HAP-1 (cell line): ENCODE results near the gene ACHE.
"Not testable (repeated sequence)": the region's sequence is repeated elsewhere in the genome, so short reads cannot be mapped to it uniquely, and the experiment has no call there.

ENCODE experiments used
- DNase-seq, 2 experiments: peaks; one replicate each; pipeline ENCODE4 v3.0.0-alpha.2; 2016 to 2020; ENCODE audit warnings: low spot score in 2 of 2
- H3K27me3 ChIP-seq: fragments of 250-450 bp; sonication (Bioruptor Pico); 2 replicates; pipeline ENCODE4 v1.5.1; 2020; ENCODE audit warnings: low read depth, mild to moderate bottlenecking, moderate library complexity
- H3K36me3 ChIP-seq: fragments of 250-450 bp; sonication (Bioruptor Pico); replicated peaks from 2 replicates; pipeline ENCODE4 v1.5.1; 2020; ENCODE audit warnings: mild to moderate bottlenecking
- H3K4me1 ChIP-seq: fragments of 250-450 bp; sonication (Bioruptor Pico); 2 replicates; pipeline ENCODE4 v1.5.1; 2020; ENCODE audit warnings: mild to moderate bottlenecking
- H3K4me3 ChIP-seq: fragments of 250-450 bp; sonication (Bioruptor Pico); 2 replicates; pipeline ENCODE4 v1.5.1; 2020; ENCODE audit warnings: mild to moderate bottlenecking, moderate library complexity
- H3K9me3 ChIP-seq: fragments of 250-450 bp; sonication (Bioruptor Pico); 2 replicates; pipeline ENCODE4 v1.5.1; 2020; ENCODE audit warnings: mild to moderate bottlenecking, moderate library complexity
- in situ Hi-C: fragments of 300-500 bp; cut with MboI; formaldehyde crosslinking; loops from 3 replicates; pipeline ENCODE4 v1.14.3; 2020; ENCODE audit warnings: low sequenced_read_pairs, inconsistent platforms, mixed read lengths

ACHE gene

DNA sequence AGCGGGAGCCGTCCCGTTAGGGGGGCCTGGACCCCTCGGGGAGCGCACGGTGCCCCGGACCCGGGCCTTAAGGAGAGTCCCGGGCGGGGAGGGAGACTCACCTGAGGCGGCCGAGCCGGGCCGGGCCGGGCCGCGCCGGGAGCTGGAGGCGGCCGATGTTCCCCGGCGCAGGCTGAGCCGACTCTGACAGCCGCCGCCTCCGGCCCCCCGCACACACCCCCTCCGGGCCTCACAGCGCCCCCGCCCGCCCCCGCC is at the start of gene ACHE:
Gene ACHE, minus strand, starts transcription at position 188 of the 255 bp plus-strand sequence. CDS start 1,656 bp downstream, outside the sequence.
- Histone ChIP-seq H3K27me3 (peaks cover 4% of the 10 kb centered on the region; the same call in 1 of the 2 replicates), H3K36me3 (no peaks in the 10 kb centered on the region), H3K9me3 (no peaks in the 10 kb centered on the region), H3K4me3 (peak within 1 kb of the TSS; percentile 50), H3K4me1 (peaks cover 5% of the 10 kb centered on the region)
- peak in 1 of 2 experiments; percentile 47 for DNase-seq
- in situ Hi-C loops = loop anchor here (10.0 kb wide), 1 partner anchor 399 kb away; no protein-coding TSS in a partner anchor

DNA sequence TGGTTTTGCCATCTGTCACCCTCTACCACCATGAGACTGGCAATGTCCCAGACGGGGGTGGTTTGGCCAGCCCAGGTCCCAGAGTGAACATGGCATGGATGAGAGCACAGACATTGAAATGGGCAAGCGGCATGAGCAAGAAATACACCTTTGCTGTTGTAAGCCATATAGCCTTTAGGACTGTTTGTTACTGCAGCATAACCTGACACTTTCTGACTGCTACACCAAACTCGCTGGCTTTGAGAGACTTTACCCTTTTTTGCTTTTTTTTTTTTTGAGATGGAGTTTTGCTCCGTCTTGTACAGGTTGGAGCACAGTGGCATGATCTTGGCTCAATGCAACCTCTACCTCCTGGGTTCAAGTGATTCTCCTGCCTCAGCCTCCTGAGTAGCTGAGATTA is 48.5 kb upstream of the ACHE start:
- Histone ChIP-seq H3K4me3 (no peak overlapping the region), H3K9me3 (no peaks in the 10 kb centered on the region), H3K4me1 (no peaks in the 10 kb centered on the region), H3K27me3 (no peaks in the 10 kb centered on the region), H3K36me3 (no peaks in the 10 kb centered on the region)
- no peak for DNase-seq
- in situ Hi-C loops = no loop called here

DNA sequence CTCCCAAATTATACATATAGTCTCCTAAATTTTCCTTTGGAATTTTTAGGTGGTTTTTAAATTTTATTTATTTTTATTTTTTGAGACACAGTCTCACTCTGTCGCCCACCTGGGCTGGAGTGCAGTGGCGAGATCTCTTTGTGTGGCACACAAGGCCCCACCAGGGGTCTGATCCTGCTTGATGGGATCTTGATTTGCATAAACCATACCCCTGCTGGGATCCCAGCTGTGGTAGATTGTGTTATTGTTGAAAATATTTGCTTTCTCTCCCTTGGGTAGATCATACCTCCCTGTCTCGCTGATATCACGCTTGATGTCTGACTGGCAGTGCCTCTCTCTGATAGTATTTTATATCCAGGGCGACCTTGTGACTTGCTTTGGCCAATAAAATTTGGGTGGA is 48.0 kb upstream of the ACHE start:
- in situ Hi-C loops = no loop called here
- Histone ChIP-seq H3K36me3 (no peaks in the 10 kb centered on the region), H3K4me3 (no peak overlapping the region), H3K4me1 (no peaks in the 10 kb centered on the region), H3K27me3 (no peaks in the 10 kb centered on the region), H3K9me3 (no peaks in the 10 kb centered on the region)
- DNase-seq = no peak

DNA sequence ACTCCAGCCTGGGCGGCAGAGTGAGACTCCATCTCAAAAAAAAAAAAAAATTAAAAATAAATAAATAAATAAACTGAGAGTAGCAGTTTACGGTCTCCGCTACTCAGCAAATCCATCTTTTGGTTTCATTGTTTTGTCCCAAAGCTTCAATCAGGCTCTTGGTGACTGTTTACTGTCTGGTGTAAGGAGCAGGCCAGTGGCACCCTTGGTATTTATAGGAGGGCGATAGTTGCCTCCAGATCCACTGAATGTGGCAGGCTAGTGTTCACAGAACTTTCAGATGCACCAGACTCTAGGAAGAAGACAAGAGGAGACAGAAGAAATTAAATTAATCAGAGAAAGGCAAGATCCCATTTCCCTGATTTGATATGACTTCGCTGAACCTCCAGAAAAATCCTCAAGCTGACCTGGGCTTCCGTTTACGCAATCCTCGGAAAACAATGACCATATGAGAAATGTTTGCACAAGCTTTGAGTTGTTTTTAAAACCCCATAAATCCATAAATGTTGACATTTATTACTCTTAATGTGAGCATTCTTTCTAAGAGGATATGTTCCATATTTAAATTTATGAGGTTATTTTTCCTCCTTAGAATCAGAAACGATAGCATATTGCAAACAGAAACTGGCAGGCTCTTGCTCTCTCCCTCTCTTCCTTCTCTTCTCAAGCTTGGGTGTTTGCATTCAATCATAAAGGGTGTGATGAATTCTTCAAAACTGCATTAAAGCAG is 46.5 kb upstream of the ACHE start:
- H3K36me3 ChIP-seq = no peaks in the 10 kb centered on the region
- no peak for DNase-seq
- in situ Hi-C loops = no loop called here

DNA sequence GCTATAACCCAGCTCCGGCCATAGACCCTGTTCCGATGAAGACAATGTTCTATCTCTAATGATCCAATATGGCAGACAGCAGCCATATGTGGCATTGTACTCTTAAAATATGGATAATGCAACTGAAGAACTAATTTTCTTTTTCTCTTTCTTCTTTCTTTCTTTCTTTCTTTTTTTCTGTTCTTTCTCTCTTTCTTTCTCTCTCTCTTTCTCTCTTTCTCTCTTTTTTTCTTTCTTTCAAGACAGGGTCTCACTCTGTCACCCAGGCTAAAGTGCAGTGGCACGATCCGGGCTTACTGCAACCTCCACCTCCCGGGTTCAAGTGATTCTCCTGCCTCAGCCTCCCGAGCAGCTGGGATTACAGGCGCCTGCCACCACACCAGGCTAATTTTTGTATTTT is 40.5 kb upstream of the ACHE start:
- H3K36me3 ChIP-seq, DNase-seq, H3K4me1 ChIP-seq, H3K27me3 ChIP-seq, in situ Hi-C loops, H3K4me3 ChIP-seq, H3K9me3 ChIP-seq: not testable (repeated sequence)

More for the DNA sequence above, 46.5 kb upstream of the ACHE start:
- no peaks in the 10 kb centered on the region for H3K9me3 ChIP-seq
- H3K4me3 ChIP-seq = no peak overlapping the region
- no peaks in the 10 kb centered on the region for H3K27me3 ChIP-seq
- no peaks in the 10 kb centered on the region for H3K4me1 ChIP-seq

DNA sequence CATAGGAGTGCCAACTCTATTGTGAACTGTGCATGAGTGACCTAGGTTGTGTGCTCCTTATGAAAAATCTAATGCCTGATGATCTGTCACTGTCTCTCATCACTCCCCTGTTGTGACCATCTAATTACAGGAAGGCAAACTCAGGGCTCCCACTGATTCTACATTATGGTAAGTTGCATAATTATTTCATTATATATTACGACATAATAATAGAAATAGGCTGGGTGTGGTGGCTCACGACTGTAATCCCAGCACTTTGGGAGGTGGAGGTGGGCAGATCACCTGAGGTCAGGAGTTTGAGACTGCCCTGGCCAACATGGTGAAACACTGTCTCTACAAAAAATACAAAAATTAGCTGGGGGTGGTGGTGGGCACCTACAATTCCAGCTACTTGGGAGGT is 39.7 kb upstream of the ACHE start:
- H3K4me3 ChIP-seq, H3K36me3 ChIP-seq, H3K4me1 ChIP-seq, in situ Hi-C loops, H3K27me3 ChIP-seq, H3K9me3 ChIP-seq, DNase-seq: not testable (repeated sequence)

DNA sequence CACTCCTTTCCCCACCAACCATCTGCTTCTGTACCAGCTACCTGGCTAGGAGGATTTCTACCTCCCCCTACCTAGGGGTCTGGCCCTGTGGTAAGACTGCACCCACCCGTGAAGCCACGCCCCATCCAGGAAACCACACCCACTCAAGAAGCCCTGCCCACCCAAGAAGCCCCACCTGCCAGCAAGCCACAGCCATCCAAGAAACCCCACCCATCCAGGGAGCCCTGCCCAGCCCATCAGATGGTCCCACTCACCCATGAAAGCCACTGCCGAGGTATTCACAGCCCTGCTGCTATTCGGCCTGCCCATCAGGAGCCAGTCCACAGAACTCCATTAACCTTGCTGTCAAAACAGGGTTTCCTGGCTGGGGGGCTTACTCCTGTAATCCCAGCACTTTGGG is 38.0 kb upstream of the ACHE start:
- no peak for DNase-seq
- in situ Hi-C loops = no loop called here
- no peaks in the 10 kb centered on the region; the same call in 1 of the 2 replicates for H3K4me1 ChIP-seq
- no peaks in the 10 kb centered on the region for H3K27me3 ChIP-seq
- H3K4me3 ChIP-seq = no peak overlapping the region
- no peaks in the 10 kb centered on the region for H3K9me3 ChIP-seq
- no peaks in the 10 kb centered on the region for H3K36me3 ChIP-seq

DNA sequence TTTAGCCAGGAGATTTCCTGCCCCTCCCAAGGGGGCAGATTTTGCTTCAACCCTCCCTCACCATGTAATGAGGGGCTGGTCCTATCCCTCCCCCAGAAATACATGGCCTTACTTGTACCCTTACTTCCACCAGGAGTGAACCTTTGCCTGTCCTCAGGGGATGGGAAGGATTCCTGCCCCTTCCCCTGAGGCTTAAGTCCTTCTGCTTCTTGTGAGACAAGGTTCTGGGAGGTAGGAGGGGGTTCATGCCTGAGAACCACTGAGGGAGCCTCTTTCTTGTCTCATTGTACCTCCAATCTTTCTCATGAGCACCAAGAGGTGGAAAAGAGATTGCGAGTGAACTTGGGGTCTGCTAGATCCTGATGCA is 34.1 kb upstream of the ACHE start:
- H3K4me3 ChIP-seq = no peak overlapping the region
- H3K9me3 ChIP-seq = no peaks in the 10 kb centered on the region
- H3K36me3 ChIP-seq = no peaks in the 10 kb centered on the region
- in situ Hi-C loops = no loop called here
- H3K4me1 ChIP-seq = no peaks in the 10 kb centered on the region; the same call in 1 of the 2 replicates
- DNase-seq = no peak
- no peaks in the 10 kb centered on the region for H3K27me3 ChIP-seq

DNA sequence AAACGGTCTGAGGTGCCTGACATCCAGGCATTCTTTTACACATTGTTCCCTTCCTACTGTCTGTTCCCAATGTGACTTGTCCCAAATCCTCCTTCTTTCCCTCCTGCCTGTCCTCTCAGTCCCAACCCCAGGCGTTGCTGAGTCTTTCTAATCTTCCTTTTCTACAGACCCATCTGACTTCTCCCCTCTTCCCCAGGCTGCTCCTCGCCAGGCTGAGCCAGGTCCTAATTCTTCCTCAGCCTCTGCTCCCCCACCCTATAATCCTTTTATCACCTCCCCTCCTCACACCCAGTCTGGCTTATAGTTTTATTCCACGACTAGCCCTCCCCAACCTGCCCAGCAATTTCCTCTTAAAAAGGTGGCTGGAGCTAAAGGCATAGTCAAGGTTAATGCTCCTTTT is 27.9 kb upstream of the ACHE start:
- H3K27me3 ChIP-seq, H3K4me1 ChIP-seq, H3K36me3 ChIP-seq, H3K4me3 ChIP-seq, DNase-seq, H3K9me3 ChIP-seq, in situ Hi-C loops: not testable (repeated sequence)

DNA sequence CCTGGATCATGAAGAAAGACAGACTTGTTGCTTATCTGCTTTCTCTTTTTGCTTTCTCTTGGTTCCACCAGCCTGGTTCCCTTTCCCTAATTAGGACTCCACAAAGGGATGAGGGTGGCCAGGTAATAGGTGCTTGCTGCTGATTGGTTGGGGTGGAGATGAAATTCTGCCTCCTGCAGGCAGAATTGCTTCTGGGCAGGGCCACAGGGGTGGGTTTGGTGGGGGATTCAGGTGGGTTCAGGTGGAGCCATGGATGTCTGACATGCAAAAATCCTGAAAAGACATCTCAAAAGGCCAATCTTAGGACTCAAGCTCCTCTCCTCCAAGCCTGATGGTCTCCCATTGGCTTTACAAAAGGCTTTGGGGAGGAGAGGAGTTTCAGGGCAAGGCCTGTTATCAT is 25.4 kb upstream of the ACHE start:
- Histone ChIP-seq H3K4me1 (no peaks in the 10 kb centered on the region), H3K27me3 (no peaks in the 10 kb centered on the region), H3K9me3 (no peaks in the 10 kb centered on the region), H3K36me3 (no peaks in the 10 kb centered on the region), H3K4me3 (no peak overlapping the region)
- DNase-seq = no peak
- in situ Hi-C loops = no loop called here

DNA sequence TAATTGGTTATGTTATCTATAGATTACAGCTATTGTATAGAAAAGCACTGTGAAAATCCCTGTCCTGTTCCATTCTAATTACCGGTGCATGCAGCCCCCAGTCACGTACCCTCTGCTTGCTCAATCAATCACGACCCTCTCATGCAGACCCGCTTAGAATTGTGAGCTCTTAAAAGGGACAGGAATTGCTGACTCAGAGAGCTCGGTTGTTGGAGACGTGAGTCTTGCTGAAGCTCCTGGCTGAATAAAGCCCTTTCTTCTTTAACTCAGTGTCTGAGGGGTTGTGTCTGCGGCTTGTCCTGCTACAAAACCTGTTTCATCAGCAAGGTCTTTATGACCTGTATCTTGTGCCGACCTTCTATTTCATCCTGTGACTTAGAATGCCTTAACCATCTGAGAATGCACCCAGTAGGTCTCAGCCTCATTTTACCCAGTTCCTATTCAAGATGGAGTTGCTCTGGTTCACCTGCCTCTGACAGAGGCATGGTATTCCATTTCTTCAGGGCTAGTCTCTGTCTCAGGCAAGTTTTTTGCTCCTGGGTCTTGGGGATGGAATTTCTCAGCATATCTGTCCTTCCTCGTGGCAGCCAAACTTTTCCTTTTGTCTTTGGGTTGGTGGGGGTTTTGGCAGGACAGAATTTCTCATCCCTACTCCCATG is 24.2 kb upstream of the ACHE start:
- H3K27me3 ChIP-seq, DNase-seq, H3K9me3 ChIP-seq, H3K4me1 ChIP-seq, in situ Hi-C loops, H3K36me3 ChIP-seq, H3K4me3 ChIP-seq: not testable (repeated sequence)

DNA sequence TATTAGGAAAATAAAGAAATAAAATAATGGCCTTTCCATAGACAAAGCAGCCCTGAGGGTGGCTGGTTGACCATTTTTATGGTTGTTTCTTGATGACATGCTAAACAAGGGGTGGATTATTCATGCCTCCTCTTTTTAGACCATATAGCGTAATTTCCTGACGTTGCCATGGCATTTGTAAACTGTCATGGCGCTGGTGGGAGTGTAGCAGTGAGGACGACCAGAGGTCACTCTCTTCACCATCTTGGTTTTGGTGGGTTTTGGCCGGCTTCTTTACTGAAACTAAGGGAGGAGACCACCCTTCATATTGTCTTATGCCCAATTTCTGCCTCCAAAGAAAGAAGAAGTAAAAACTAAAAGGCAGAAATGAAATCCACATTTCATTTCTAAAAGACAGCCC is 23.6 kb upstream of the ACHE start:
- H3K36me3 ChIP-seq, H3K27me3 ChIP-seq, H3K4me3 ChIP-seq, in situ Hi-C loops, DNase-seq, H3K4me1 ChIP-seq, H3K9me3 ChIP-seq: not testable (repeated sequence)

DNA sequence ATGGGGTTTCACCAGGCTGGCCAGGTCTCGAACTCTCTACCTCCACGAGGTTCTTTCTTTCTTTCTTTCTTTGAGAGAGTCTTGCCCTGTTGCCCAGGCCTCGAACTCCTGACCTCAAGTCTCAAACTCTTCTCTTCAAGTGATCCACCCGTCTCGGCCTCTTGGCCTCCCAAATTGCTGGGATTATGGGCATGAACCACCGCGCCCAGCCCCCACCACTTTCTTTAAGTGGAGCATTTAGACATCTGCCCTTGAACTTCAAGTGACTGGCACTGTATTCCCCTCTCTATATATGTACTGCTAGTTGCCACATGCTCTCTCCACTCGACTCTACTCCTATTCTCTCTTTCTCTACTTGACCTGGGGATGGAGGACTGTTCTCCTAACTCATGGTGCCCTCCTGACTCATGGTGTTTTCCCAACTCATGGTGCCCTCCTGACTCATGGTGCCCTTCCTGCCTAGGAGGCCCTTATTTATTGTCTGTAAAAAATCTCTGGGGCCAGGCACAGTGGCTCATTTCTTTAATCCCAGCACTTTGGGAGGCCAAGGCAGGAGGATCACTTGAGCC is 19.3 kb upstream of the ACHE start:
- Histone ChIP-seq H3K4me1 (no peaks in the 10 kb centered on the region), H3K4me3 (no peak overlapping the region), H3K9me3 (no peaks in the 10 kb centered on the region), H3K36me3 (no peaks in the 10 kb centered on the region), H3K27me3 (no peaks in the 10 kb centered on the region)
- no peak for DNase-seq
- in situ Hi-C loops = no loop called here

DNA sequence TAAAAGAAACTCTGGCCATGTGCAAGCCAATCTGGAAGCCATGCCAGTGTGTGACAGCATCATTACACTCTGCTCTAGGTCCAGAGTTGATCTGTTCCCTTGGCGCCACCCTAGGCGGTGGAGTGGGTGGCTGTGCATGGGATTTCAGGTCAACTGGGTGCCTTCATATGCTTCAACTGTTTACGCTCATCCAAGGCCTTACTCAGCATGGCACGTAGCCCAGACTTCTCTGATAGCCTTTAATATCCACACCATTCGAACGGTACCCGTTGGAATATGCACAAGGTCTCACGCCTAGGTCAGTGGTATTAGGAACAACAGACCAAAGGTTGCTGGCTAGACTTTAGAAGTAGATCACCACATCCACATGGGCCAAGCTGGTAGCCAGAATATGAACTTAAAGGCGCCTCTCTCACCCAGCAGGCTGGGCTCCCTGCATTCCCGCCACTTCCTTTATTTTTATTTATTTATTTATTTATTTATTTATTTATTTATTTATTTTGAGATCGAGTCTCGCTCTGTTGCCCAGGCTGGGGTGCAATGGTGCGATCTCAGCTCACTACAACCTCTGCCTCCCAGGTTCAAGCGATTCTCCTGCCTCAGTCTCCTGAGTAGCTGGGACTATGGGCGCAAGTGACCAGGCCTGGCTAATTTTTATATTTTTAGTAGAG is 18.7 kb upstream of the ACHE start:
- Histone ChIP-seq H3K4me1 (no peaks in the 10 kb centered on the region), H3K9me3 (no peaks in the 10 kb centered on the region), H3K4me3 (no peak overlapping the region), H3K27me3 (no peaks in the 10 kb centered on the region), H3K36me3 (no peaks in the 10 kb centered on the region)
- no peak for DNase-seq
- in situ Hi-C loops = no loop called here
